Fibroblast of mammary gland (primary cell): ENCODE data around the gene WDR18.

Source experiments
- DNase-seq: peaks from one replicate; pipeline ENCODE4 v3.0.0-alpha.2; 2010; ENCODE audit warnings: low read depth
- H3K4me3 ChIP-seq: 2 replicates; pipeline ENCODE4 v1.5.1; 2011; ENCODE audit warnings: low read depth, mild to moderate bottlenecking, low read length, moderate library complexity; ENCODE audit not compliant: control insufficient read depth
- TF ChIP-seq, protein P1 (sequence below): conservative IDR thresholded peaks from 2 replicates; pipeline ENCODE4 v1.5.1; 2011; ENCODE audit warnings: low read depth, low read length, inconsistent platforms; ENCODE audit not compliant: control insufficient read depth, insufficient read depth

WDR18 gene

DNA sequence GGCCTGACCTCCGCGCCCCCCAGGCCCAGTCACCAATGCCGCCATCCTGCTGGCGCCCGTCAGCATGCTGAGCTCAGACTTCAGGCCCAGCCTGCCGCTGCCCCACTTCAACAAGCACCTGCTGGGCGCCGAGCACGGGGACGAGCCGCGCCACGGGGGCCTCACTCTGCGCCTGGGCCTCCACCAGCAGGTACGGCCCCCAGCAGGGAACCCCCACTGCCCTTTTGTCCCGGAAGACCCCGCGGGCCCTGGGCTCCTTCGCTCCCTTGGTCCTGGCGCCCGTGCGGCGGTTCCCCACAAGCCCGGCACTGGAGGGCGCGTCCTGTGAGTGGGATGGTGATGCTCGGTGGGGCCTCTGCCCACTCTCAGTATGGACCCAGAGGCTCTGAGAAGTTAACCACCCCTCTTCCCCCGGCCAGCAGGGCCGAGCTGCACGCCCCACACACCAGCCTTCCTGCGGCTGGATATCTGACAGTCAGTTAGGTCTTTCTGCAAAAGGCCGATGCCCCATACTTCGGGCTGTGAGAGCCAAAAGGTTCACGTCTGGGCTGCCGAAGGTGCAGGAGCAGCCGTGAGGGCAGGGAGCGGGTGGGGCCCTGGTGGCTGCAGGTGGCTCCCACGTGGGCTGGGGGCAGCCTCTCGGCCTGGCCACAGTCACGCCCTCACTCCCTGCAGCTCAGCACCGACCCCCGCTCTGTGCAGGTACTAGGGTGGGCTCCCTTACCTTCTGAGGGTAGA, 8.0 kb downstream of the WDR18 start:
- DNase-seq, result no peak

DNA sequence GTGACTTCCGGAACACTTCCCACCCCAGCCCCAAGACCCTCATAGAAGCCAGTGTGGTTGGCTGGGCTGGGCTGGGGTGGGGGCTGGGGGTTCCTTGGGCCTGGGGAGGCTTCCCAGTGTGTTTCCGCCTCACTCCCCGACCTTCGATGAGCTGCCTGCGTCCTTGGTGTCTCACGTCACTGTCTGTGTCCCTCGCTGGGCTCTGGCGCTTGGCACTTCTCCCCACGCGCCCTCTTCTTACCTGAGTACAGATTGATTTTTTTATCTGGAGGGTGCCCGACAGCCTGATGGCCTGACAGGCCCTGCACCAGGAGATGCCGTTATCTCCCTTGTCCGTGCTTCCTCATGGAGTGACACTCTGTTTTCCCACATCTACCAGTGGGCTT, 8.5 kb downstream of the WDR18 start:
- no peak for DNase-seq
- H3K4me3 ChIP-seq, result no peak overlapping the region
- TF ChIP-seq, protein P1, sequence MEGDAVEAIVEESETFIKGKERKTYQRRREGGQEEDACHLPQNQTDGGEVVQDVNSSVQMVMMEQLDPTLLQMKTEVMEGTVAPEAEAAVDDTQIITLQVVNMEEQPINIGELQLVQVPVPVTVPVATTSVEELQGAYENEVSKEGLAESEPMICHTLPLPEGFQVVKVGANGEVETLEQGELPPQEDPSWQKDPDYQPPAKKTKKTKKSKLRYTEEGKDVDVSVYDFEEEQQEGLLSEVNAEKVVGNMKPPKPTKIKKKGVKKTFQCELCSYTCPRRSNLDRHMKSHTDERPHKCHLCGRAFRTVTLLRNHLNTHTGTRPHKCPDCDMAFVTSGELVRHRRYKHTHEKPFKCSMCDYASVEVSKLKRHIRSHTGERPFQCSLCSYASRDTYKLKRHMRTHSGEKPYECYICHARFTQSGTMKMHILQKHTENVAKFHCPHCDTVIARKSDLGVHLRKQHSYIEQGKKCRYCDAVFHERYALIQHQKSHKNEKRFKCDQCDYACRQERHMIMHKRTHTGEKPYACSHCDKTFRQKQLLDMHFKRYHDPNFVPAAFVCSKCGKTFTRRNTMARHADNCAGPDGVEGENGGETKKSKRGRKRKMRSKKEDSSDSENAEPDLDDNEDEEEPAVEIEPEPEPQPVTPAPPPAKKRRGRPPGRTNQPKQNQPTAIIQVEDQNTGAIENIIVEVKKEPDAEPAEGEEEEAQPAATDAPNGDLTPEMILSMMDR, result no peak

More for the DNA sequence above, 8.0 kb downstream of the WDR18 start:
- TF ChIP-seq, protein P1, result no peak
- H3K4me3 ChIP-seq, result no peak overlapping the region

DNA sequence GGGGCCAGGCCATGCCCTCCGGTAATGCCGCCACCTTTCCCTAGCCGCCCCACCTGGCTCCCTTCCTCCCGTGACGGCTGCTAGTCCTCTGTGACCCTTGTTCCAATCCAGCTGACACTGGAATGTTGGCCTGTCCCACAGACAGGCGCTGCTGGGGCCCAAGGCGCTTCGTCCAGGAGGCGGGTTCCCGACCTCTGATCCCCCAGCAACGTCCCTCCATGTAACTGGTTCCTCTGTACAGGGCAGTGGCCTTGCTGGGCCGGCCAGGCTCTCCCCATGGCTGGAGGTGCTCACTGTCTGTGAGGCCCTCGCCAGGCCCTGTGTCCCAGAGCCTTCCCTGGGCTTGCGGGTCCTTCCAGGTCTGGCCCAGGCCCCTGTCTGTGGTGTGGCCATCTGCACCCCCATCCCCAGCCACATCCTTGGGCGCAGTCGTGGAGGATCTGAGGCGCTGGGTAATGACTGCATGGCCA, 9.3 kb downstream of the WDR18 start:
- no peak overlapping the region for H3K4me3 ChIP-seq
- no peak for DNase-seq
- TF ChIP-seq, protein P1, result no peak

DNA sequence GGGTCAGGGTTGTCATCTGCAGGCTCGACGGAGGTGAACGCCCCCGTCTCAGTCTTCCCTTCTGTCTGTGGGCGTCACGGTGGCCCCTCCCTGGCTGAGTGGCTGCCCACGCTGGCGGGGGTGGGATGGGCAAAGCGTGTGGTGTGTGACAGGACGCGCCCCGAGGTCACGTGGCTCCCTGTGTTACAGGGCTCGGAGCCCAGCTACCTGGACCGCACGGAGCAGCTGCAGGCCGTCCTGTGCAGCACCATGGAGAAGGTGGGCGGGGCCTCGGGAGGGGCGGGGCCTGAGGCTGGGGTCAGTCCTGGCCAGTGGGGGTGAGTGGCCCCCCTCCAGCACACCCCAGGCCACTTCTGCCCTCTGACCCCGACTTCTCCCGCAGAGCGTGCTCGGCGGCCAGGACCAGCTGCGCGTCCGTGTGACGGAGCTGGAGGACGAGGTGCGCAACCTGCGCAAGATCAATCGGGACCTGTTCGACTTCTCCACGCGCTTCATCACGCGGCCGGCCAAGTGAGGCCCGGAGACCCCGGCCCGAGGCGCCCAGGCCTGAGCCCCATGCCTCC, 9.8 kb downstream of the WDR18 start:
- no peak for DNase-seq
- TF ChIP-seq, protein P1, result no peak
- H3K4me3 ChIP-seq, result no peak overlapping the region

DNA sequence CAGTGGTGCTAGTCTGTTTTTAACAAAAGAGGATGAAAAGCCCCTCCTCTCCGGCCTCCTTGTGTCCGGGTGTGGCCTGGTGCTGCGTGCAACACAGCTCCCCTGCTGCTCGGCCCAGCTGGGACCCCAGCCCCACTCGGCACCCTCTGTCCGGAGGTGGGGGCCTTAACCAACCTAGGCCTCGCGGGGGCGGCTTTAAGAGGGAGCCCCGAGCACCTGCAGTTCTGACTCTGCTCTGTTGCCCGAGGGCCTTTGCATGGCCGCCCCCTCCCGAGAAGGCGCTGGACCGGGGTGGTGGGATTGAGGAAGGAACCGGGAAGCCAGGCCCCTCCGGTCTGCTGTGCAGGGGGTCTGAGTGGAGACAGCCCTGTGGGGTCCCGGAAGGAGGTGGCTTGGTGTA, 10.4 kb downstream of the WDR18 start:
- no peak for DNase-seq
- H3K4me3 ChIP-seq, result no peak overlapping the region
- TF ChIP-seq, protein P1, result no peak

DNA sequence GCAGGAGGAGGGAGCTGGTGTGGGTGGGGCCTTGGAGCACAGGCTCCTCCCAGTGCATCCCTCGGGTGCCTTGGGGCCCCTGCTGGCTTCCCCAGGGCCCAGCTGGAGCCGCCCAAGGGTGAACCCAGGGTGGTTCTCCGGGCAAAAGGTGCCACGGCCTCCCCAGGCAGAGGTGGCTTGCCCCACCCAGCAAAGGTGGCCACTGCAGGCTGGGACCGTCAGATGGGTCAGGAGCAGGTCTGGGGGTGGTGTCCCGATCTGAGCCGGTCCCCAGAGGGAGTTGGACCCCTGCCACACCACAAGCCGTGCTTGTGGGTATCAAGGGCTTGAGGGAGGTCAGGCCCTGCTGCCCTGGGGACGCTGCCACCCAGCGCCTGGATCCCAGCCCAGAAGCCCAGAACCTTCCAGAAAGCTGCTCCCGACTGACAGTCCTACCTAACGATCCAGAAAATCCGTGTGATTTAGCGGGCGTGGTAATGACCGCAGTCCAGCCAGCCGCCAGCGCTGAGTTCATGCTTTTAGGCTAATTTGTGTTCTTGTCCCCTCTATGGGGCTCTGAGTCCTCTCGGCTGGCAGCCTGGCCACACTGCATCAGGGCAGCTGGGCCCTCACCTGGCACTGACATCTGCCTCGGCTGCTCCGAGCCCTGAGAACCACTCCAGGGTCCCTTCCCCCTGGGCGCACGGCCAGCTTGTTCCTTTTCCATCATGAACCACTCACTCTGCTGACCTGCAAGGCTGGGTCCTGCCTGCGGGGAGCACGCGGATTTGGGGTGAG, 11.1 kb downstream of the WDR18 start:
- DNase-seq, result no peak
- TF ChIP-seq, protein P1, result no peak
- no peak overlapping the region for H3K4me3 ChIP-seq
